Measurements from ENCODE around the gene RDM1.

Gene RDM1

DNA sequence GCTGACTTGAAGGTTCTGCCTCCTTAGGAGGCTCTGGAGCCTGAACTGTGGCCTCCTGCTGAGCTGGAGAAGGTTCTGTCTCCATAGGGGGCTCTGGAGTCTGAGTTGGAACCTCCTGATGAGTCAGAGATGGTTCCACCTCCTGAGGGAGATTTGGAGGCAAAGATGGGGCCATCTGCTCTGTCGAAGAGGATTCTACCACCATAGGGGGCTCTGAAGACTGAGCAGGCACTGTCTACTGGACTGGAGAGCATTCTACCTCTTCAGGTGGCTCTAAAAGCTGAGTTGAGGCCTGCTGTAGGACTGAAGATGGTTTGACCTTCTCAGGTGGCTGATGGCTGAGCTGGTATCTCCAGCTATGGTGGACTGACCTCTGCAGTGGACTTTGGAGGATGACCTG lies 16.2 kb downstream of the RDM1 start:
- Histone ChIP-seq H3K4me3 (ENCODE audit: low read depth, low read length, poor library complexity, severe bottlenecking) (no peak overlapping the region), H3K4me2 (ENCODE audit: low read length) (no peak overlapping the region), H3F3A (ENCODE audit: insufficient read depth, low read length) (no peaks in the 10 kb centered on the region), H3K9me2 (ENCODE audit: low read depth, low read length) (no peaks in the 10 kb centered on the region), H3K79me2 (ENCODE audit: insufficient read depth, low read length) (no peaks in the 10 kb centered on the region), H3K27ac (ENCODE audit: low read depth, low read length, poor library complexity, severe bottlenecking) (no peak overlapping the region), H3K36me3 (ENCODE audit: insufficient read depth, low read length) (peaks cover 12% of the 10 kb centered on the region), H3K4me1 (ENCODE audit: insufficient read depth, low read length, severe bottlenecking) (no peaks in the 10 kb centered on the region), H4K20me1 (ENCODE audit: insufficient read depth, low read length) (no peaks in the 10 kb centered on the region), H3K9me3 (ENCODE audit: low read length) (no peaks in the 10 kb centered on the region), H2AFZ (ENCODE audit: low read length) (no peak overlapping the region), H3K9ac (ENCODE audit: low read length) (no peak overlapping the region), H3K27me3 (ENCODE audit: insufficient read depth, low read length) (no peaks in the 10 kb centered on the region)
- TF ChIP-seq EZH2 (IDR thresholded peaks at IDR 0.05; ENCODE audit: borderline replicate concordance, low read length): no peak
- TF ChIP-seq, protein P1, sequence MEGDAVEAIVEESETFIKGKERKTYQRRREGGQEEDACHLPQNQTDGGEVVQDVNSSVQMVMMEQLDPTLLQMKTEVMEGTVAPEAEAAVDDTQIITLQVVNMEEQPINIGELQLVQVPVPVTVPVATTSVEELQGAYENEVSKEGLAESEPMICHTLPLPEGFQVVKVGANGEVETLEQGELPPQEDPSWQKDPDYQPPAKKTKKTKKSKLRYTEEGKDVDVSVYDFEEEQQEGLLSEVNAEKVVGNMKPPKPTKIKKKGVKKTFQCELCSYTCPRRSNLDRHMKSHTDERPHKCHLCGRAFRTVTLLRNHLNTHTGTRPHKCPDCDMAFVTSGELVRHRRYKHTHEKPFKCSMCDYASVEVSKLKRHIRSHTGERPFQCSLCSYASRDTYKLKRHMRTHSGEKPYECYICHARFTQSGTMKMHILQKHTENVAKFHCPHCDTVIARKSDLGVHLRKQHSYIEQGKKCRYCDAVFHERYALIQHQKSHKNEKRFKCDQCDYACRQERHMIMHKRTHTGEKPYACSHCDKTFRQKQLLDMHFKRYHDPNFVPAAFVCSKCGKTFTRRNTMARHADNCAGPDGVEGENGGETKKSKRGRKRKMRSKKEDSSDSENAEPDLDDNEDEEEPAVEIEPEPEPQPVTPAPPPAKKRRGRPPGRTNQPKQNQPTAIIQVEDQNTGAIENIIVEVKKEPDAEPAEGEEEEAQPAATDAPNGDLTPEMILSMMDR (IDR thresholded peaks at IDR 0.05; ENCODE audit: low read length): no peak

DNA sequence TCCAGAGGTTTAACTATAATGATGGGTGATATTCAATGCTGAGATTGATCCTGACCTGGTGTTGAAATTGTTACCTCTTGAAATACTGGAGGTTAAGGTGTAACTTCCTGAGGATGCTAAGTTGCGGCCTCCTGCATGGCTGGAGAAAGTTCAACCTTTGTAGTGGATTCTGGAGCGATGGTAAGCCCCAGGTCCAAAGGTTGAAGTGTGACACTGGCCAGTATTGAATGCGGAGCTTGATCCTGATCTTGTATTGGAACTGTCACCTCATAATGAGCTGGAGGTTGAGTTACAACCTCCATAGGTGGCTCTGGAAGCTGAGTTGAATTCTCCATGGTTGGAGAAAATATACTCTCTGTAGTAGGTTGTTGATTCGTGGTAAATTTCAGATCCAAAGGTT lies 17.0 kb downstream of the RDM1 start:
- Histone ChIP-seq H3K9ac (ENCODE audit: low read length) (no peak overlapping the region), H3K36me3 (ENCODE audit: insufficient read depth, low read length) (0 out of 2 replicates have a peak, but pooled peaks cover 9% of the 10 kb centered on the region), H3K27me3 (ENCODE audit: insufficient read depth, low read length) (no peaks in the 10 kb centered on the region), H3K27ac (ENCODE audit: low read depth, low read length, poor library complexity, severe bottlenecking) (no peak overlapping the region), H3K4me3 (ENCODE audit: low read depth, low read length, poor library complexity, severe bottlenecking) (no peak overlapping the region), H3K9me3 (ENCODE audit: low read length) (no peaks in the 10 kb centered on the region), H2AFZ (ENCODE audit: low read length) (no peak overlapping the region), H3K79me2 (ENCODE audit: insufficient read depth, low read length) (no peaks in the 10 kb centered on the region), H4K20me1 (ENCODE audit: insufficient read depth, low read length) (no peaks in the 10 kb centered on the region), H3K4me2 (ENCODE audit: low read length) (no peak overlapping the region), H3F3A (ENCODE audit: insufficient read depth, low read length) (no peaks in the 10 kb centered on the region), H3K4me1 (ENCODE audit: insufficient read depth, low read length, severe bottlenecking) (no peaks in the 10 kb centered on the region), H3K9me2 (ENCODE audit: low read depth, low read length) (no peaks in the 10 kb centered on the region)
- no peak for TF ChIP-seq EZH2 (IDR thresholded peaks at IDR 0.05; ENCODE audit: borderline replicate concordance, low read length)
- TF ChIP-seq, protein P1 (IDR thresholded peaks at IDR 0.05; ENCODE audit: low read length): no peak

DNA sequence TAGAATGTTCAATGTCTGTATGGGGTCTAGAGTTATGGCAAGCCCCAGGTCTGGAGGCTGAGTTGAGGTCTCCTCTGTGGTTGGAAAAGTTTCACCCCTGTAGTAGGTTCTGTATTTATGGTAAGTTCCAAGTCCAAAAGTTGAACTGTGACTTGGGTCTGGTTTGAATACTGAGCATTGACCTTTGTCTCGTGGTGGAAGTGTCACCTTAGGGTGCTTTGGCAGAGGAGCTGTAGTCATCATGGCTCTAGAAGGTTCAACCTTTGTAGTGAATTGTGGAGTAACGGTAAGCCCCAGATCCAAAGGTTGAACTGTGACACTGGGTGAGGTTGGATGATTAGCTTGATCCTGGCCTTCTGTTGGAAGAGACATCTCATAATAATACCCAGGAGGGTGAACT lies 17.6 kb downstream of the RDM1 start:
- Histone ChIP-seq H2AFZ (ENCODE audit: low read length) (no peak overlapping the region), H3K36me3 (ENCODE audit: insufficient read depth, low read length) (0 out of 2 replicates have a peak, but pooled peaks cover 4% of the 10 kb centered on the region), H3F3A (ENCODE audit: insufficient read depth, low read length) (no peaks in the 10 kb centered on the region), H3K4me2 (ENCODE audit: low read length) (no peak overlapping the region), H3K27me3 (ENCODE audit: insufficient read depth, low read length) (no peaks in the 10 kb centered on the region), H3K9me3 (ENCODE audit: low read length) (no peaks in the 10 kb centered on the region), H3K9me2 (ENCODE audit: low read depth, low read length) (no peaks in the 10 kb centered on the region), H4K20me1 (ENCODE audit: insufficient read depth, low read length) (no peaks in the 10 kb centered on the region), H3K9ac (ENCODE audit: low read length) (no peak overlapping the region), H3K4me1 (ENCODE audit: insufficient read depth, low read length, severe bottlenecking) (no peaks in the 10 kb centered on the region), H3K79me2 (ENCODE audit: insufficient read depth, low read length) (no peaks in the 10 kb centered on the region), H3K4me3 (ENCODE audit: low read depth, low read length, poor library complexity, severe bottlenecking) (no peak overlapping the region), H3K27ac (ENCODE audit: low read depth, low read length, poor library complexity, severe bottlenecking) (no peak overlapping the region)
- TF ChIP-seq EZH2 (IDR thresholded peaks at IDR 0.05; ENCODE audit: borderline replicate concordance, low read length): no peak
- TF ChIP-seq, protein P1 (IDR thresholded peaks at IDR 0.05; ENCODE audit: low read length): no peak

All from OCI-LY1 (cell line).